HFFc6 (cell line): ENCODE measurements around the gene FAM20C. TPM values are rescaled to one million over a fixed set of nuclear protein-coding genes. Genes with fewer than 3 reads are reported as not detected.

Source experiments
- DNase-seq: peaks from one replicate; pipeline ENCODE4 v3.0.0-alpha.2; 2018
- H3K27ac Mint-ChIP-seq: 2 replicates; pipeline ENCODE4 v1.8.0; 2020; ENCODE audit warnings: mild to moderate bottlenecking, mixed read lengths
- H3K27me3 Mint-ChIP-seq: 2 replicates; pipeline ENCODE4 v1.8.0; 2021; ENCODE audit warnings: mild to moderate bottlenecking, moderate library complexity, mixed read lengths; ENCODE audit not compliant: insufficient read depth
- H3K36me3 Mint-ChIP-seq: 2 replicates; pipeline ENCODE4 v1.8.0; 2021; ENCODE audit warnings: low read depth, mixed read lengths
- H3K4me1 Mint-ChIP-seq: 2 replicates; pipeline ENCODE4 v1.8.0; 2020; ENCODE audit warnings: low read depth, mixed read lengths
- H3K4me3 Mint-ChIP-seq: 2 replicates; pipeline ENCODE4 v1.8.0; 2020; ENCODE audit warnings: mild to moderate bottlenecking, moderate library complexity, mixed read lengths
- H3K9me3 Mint-ChIP-seq: 2 replicates; pipeline ENCODE4 v1.8.0; 2020; ENCODE audit warnings: mild to moderate bottlenecking, mixed read lengths
- CTCF ChIP-seq: fragments of 200-600 bp; sonication (generic); IDR thresholded peaks from 2 replicates; pipeline ENCODE4 v1.5.0; 2021; ENCODE audit warnings: antibody characterized with exemption, mild to moderate bottlenecking
- total RNA-seq, 6 experiments: library from RNA; stranded (reverse); fragmentation: NEBNext Ultra II Directional; extraction: Animal tissue kit (Norgen Biotek cat#: 25700); gene quantifications; 2 replicates in 1 of 6; 3 replicates in 5 of 6; pipeline ENCODE4 v1.2.3, GENCODE V29; 2021

The FAM20C gene
- total RNA-seq, 6 experiments from 2014 or later, result 22.2 to 31.1 (median 23.2) TPM

DNA sequence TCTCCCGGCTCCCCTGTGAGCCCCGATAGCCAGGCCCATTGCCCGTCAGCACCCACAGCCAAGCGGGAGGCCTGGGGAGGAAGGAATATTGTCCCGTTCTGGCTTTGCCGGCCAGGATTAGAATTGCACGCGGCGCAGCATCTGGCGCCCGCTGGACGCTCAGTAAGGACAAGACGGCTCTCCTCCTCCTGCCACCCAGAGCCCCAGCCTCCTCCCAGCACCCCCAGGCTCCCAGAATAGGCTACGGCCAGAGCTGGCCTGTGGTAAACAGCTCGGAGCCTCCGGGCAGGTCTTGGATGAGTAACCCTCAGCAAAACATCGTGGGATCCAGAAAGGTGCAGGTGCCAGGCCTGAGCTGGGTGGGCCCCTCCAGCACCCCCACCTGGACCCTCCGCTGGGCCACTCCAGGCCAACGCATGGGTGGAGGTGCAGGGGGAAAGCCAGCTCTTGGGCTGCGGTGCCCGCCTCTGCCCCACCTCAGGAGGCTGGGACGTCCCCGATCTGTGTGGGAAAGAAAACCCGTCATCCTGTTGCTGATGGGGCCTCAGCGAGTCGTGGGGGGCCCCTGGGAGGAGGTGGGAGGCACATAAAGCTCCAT, 5.8 kb upstream of the FAM20C start:
- DNase-seq, result no peak
- Mint-ChIP-seq H3K4me3 (no peak overlapping the region), H3K36me3 (no peaks in the 10 kb centered on the region), H3K27me3 (peaks cover 13% of the 10 kb centered on the region), H3K4me1 (peaks cover 8% of the 10 kb centered on the region), H3K27ac (no peak overlapping the region), H3K9me3 (no peaks in the 10 kb centered on the region)
- TF ChIP-seq CTCF, result no peak

DNA sequence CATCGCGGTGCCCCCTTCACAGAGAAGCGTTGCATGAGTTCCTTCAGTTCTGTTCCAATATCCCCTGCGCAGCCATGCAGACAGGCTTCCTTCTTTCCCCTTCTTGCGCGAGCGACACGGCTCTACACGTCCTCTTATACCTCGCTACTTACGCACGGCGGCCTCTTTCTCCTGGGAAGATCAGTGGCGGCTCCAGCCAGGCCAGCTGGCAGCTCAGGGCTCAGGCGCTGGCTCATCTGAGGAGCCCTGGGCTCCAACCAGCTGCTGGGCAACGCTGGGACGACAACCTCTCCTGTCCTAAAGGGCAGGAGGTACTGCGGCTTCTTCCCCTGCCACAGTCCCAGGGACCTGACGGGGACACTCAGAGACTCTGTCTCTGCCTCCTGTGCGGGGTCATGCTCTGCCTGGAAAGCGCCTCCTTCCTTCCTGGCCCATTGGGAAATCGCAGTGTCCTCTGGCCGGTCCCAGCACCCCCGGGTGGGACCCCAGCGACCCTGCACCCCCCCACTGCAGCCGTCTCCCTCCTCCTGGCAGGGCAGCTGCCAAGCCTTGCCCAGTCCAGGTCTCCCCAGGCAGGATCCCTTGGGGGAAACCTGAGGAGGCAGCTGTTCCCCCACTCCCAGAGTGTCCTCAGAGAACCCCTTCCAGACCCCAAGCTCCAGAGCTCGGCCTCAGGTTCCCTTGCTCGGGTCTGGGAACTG, 5.0 kb upstream of the FAM20C start:
- H3K9me3 Mint-ChIP-seq, result no peaks in the 10 kb centered on the region
- peaks cover 14% of the 10 kb centered on the region for H3K27me3 Mint-ChIP-seq
- no peaks in the 10 kb centered on the region for H3K36me3 Mint-ChIP-seq
- no peak overlapping the region for H3K27ac Mint-ChIP-seq
- peaks cover 11% of the 10 kb centered on the region for H3K4me1 Mint-ChIP-seq
- no peak overlapping the region for H3K4me3 Mint-ChIP-seq
- TF ChIP-seq CTCF, result no peak
- DNase-seq, result no peak

DNA sequence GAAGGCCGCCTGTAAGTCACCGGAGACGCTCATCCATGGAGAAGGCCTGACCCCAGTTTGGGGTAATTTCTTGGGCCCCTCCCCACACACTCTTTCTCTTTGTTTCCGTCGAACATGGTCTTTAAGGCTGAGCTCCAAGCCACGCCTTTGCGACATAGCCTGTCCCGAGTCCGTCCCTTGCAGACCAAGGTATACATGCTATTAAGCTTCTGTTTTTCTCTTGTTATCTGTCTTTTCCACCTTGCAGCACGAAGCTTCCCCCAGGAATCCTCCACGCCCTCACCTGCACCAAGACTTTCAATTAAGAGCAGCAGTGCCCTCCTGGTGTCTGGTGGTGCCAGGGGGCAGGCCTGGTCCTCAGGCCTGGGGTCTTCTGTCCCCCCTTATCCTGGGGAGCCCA, 4.2 kb upstream of the FAM20C start:
- H3K27me3 Mint-ChIP-seq, result peaks cover 14% of the 10 kb centered on the region; the same call in 1 of the 2 replicates
- no peak overlapping the region for H3K4me3 Mint-ChIP-seq
- TF ChIP-seq CTCF, result no peak
- no peaks in the 10 kb centered on the region for H3K9me3 Mint-ChIP-seq
- no peak overlapping the region for H3K27ac Mint-ChIP-seq
- no peaks in the 10 kb centered on the region for H3K36me3 Mint-ChIP-seq
- H3K4me1 Mint-ChIP-seq, result peaks cover 11% of the 10 kb centered on the region
- no peak for DNase-seq

DNA sequence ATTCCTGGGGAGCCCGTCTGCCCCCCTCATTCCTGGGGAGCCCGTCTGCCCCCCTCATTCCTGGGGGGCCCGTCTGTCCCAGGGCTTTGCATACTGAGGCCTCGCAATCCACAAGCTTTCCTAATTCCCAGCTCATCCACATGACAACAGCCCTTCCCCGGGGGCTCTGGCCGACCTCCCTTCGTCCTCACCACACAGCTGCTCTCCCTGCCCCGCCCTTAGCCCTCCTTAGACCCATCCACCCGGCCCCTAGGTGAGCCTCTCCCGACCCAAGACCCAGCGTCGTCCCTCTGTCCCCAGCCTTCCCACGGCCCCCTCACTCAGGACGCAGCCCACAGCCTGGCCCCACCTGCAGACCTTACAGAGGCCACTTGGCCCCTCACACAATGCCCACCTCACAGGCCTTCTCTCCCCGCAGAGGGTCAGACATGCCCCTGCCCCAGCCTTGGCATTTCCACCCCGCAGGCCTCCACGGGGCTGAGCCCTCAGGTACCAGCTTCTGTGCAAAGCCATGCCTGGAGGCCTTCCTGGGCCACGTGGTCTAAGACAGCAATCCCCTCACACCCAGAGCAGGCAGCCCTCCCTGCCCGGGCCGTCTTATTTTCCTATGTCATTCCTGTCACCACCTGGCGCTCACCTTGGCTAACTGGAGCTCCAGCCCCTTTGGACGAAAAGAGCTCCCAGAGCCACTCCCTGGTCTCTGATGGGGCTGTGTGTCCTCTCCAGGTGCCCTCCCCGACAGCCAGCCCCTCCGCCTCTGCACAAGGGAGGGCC, 3.5 kb upstream of the FAM20C start:
- H3K4me3 Mint-ChIP-seq, result no peak overlapping the region
- H3K27me3 Mint-ChIP-seq, result peaks cover 6% of the 10 kb centered on the region; the same call in 1 of the 2 replicates
- no peaks in the 10 kb centered on the region for H3K36me3 Mint-ChIP-seq
- TF ChIP-seq CTCF, result no peak
- no peaks in the 10 kb centered on the region for H3K9me3 Mint-ChIP-seq
- peaks cover 14% of the 10 kb centered on the region for H3K4me1 Mint-ChIP-seq
- no peak overlapping the region for H3K27ac Mint-ChIP-seq
- no peak for DNase-seq

- Mint-ChIP-seq H3K4me1 (peaks cover 22% of the 10 kb centered on the region), H3K9me3 (no peaks in the 10 kb centered on the region), H3K4me3 (no peak overlapping the region), H3K27ac (no peak overlapping the region), H3K27me3 (peaks cover 3% of the 10 kb centered on the region; the same call in 1 of the 2 replicates), H3K36me3 (no peaks in the 10 kb centered on the region)
- DNase-seq, result no peak
- no peak for TF ChIP-seq CTCF
These were observed 2.7 kb upstream of the FAM20C start for GRCh38 chr7:189719-190118.
